ENCODE data around the gene CTNND1. TPM values are rescaled to one million over a fixed set of nuclear protein-coding genes. Genes with fewer than 3 reads are reported as not detected.

Gene CTNND1
- total RNA-seq, 1 donor from 2014 or later = 6.2 TPM

Other genes with a start within 250 kb of the CTNND1 start
- 27.6 and 30.9 TPM in 2 replicates for gene SLC43A1, start 246.1 kb upstream of the CTNND1 start, total RNA-seq
- gene TIMM10, start 231.0 kb upstream of the CTNND1 start, total RNA-seq = 76.9 and 90.0 TPM in 2 replicates
- gene SMTNL1, start 224.2 kb upstream of the CTNND1 start, total RNA-seq = not detected in 2 replicates
- gene UBE2L6, start 194.1 kb upstream of the CTNND1 start, total RNA-seq = 135 and 137 TPM in 2 replicates
- gene SERPING1, start 164.1 kb upstream of the CTNND1 start, total RNA-seq = not detected in 2 replicates
- gene YPEL4, start 111.9 kb upstream of the CTNND1 start, total RNA-seq = 0.37 and 0.64 TPM in 2 replicates
- gene CLP1, start 104.0 kb upstream of the CTNND1 start, total RNA-seq = 17.7 and 19.9 TPM in 2 replicates
- gene ZDHHC5, start 93.7 kb upstream of the CTNND1 start, total RNA-seq = 64.7 and 69.9 TPM in 2 replicates
- gene MED19, start 49.6 kb upstream of the CTNND1 start, total RNA-seq = 13.0 and 14.1 TPM in 2 replicates
- gene TMX2, start 49.2 kb upstream of the CTNND1 start, total RNA-seq = 74.6 and 80.0 TPM in 2 replicates
- 179 and 183 TPM in 2 replicates for gene SELENOH, start 20.3 kb upstream of the CTNND1 start, total RNA-seq
- not detected in 2 replicates for gene BTBD18, start 10.0 kb upstream of the CTNND1 start, total RNA-seq